ENCODE data around the gene SPRTN. TPM values are rescaled to one million over a fixed set of nuclear protein-coding genes. Genes with fewer than 3 reads are reported as not detected.

SPRTN gene
- total and polyA plus RNA-seq, 2 of the 8 experiments (the other 6 are each of a cell fraction or from before 2014, with no cell fraction given): 6.6 to 15.1 TPM

DNA sequence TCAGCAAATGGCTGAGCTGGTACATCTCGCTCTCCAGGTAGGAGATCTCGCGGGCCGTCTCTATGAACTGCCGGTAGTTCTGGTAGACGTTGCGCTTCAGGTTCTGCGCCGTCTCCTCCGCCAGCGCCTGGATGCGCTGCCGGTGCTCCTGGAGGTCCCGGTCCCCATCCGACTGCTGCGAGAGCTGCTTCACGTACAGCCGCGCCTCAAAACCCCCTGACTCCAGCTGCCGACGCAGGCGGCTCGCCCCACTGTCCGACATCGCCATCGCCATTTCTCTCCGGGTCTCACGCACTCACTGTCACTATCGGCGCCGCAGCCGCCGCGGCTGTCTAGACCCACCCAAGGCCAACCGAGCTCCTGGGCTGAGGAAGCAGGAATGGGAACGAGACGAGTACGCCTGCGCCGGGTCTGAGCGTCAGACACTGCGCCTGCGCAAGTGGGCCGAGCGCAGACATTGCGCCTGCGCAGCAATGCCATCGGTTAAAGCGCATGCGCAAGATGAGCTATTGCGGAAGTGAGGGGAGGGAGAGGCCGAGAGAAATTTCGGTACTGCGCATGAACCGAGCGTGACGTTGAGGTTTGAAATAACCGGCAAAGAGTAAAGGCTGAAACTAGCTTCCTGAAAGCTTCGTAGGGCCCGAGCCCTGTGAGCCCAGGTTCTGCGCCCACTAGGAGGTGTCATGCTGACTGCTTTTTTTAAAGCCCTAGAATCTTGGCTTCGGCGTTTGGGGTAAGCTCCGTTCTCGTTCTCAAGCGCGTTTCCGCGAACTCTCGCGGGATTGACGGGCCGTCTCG is 422 bp upstream of the SPRTN start, which contains the start of gene EXOC8:
Gene EXOC8, minus strand, starts transcription at position 381 of the 798 bp plus-strand sequence. Its CDS starts 107 bp downstream, at position 274.
- Histone ChIP-seq H3K9ac (replicated peaks in 1 of 4; ENCODE audit: extremely low read depth in 1 of 4, low read depth in 3 of 4, low read length in 3 of 4) (peak within 1 kb of the TSS; percentile 73 to 90 (median 88)), H3K23me2 (ENCODE audit: low read depth, low read length) (peaks cover 20% of the 10 kb centered on the region), H3K4me2 (ENCODE audit: insufficient read depth in 1 of 2, low read depth in 2 of 2, low read length in 2 of 2) (peak within 1 kb of the TSS; percentile 93 to 98), H4K20me1 (replicated peaks in 1 of 2; ENCODE audit: control insufficient read depth in 1 of 2, insufficient read depth in 2 of 2, low read length in 2 of 2) (peaks cover 5% of the 10 kb centered on the region in 2 experiments), H2BK15ac (ENCODE audit: low read length) (no peak within 1 kb of the TSS), H2AFZ (ENCODE audit: low read length) (peak within 1 kb of the TSS; percentile 99), H3K9me3 (ENCODE audit: insufficient read depth in 2 of 2, low read depth in 1 of 2, low read length in 1 of 2) (no peaks in the 10 kb centered on the region), H2BK20ac (ENCODE audit: low read length) (no peak within 1 kb of the TSS; the same call in 1 of the 2 replicates), H3K27me3 (replicated peaks in 1 of 4; ENCODE audit: control insufficient read depth in 3 of 4, extremely low read depth in 1 of 4, insufficient read depth in 3 of 4, low read length in 3 of 4) (no peaks in the 10 kb centered on the region), H3K79me1 (ENCODE audit: low read depth, low read length) (peaks cover 8% of the 10 kb centered on the region; the same call in 1 of the 2 replicates), H3K4me1 (replicated peaks in 1 of 4; ENCODE audit: control insufficient read depth in 3 of 4, insufficient read depth in 4 of 4, low read length in 3 of 4) (peaks cover 6 to 19% (median 8%) of the 10 kb centered on the region in 4 experiments), H3K14ac (ENCODE audit: insufficient read length) (no peak within 1 kb of the TSS), H4K8ac (ENCODE audit: extremely low read depth, insufficient read depth, low read length) (peak within 1 kb of the TSS; percentile 90), H3K4me3 (ENCODE audit: extremely low read depth in 1 of 4, insufficient read depth in 2 of 4, low read depth in 3 of 4, low read length in 4 of 4) (peak within 1 kb of the TSS; percentile 89 to 100 (median 98)), H2AK5ac (ENCODE audit: low read depth, low read length) (no peak within 1 kb of the TSS), H4K91ac (replicated peaks; ENCODE audit: insufficient read length, low read length) (peak within 1 kb of the TSS; percentile 85), H3K23ac (ENCODE audit: insufficient read length) (no peak within 1 kb of the TSS), H4K5ac (ENCODE audit: insufficient read length, low read depth, low read length) (peak within 1 kb of the TSS; percentile 72), H2BK12ac (ENCODE audit: low read depth, low read length) (peak within 1 kb of the TSS; percentile 80; the same call in 1 of the 2 replicates), H3K36me3 (ENCODE audit: control insufficient read depth in 2 of 4, insufficient read depth in 4 of 4, low read length in 3 of 4) (peaks cover 0 to 3% (median under 1%) of the 10 kb centered on the region in 4 experiments; a peak in 2 of 8 replicates), H3K18ac (ENCODE audit: extremely low read depth, low read length) (peak within 1 kb of the TSS; percentile 88), H2BK120ac (replicated peaks; ENCODE audit: low read depth, low read length) (no peak within 1 kb of the TSS), H3K56ac (replicated peaks; ENCODE audit: insufficient read length, low read depth, low read length) (peak within 1 kb of the TSS; percentile 92), H3K79me2 (ENCODE audit: control insufficient read depth in 1 of 2, insufficient read depth in 2 of 2, low read length in 2 of 2) (peaks cover 13 to 59% of the 10 kb centered on the region in 2 experiments), H2BK5ac (ENCODE audit: low read depth, low read length) (peak within 1 kb of the TSS; percentile 97), H3K27ac (ENCODE audit: low read depth, low read length) (peak within 1 kb of the TSS; percentile 78; the same call in 1 of the 2 replicates), H3K4ac (replicated peaks; ENCODE audit: insufficient read length, low read depth, low read length) (peak within 1 kb of the TSS; percentile 44)
- FAIRE-seq: peak; percentile 84
- CTCF ChIA-PET (ENCODE audit: partially characterized antibody): interaction anchor here (0.5 to 2.6 kb wide), 8 partner anchors 13 to 266 kb away, joined by 3 to 6 read pairs (median 4); no protein-coding TSS in a partner anchor
- DNase-seq (ENCODE audit: low read depth in 1 of 2, low spot score in 2 of 2): peak; percentile 94 to 99
- POLR2A ChIA-PET (ENCODE audit: partially characterized antibody): interaction anchor here (1.0 to 2.0 kb wide), 6 partner anchors 10 to 168 kb away, joined by 3 to 8 read pairs (median 4); partner anchors contain the start of gene EGLN1
- 1% methylated on average over 71 of the region's 74 CpGs; no CpG with 5 or more reads in 1 of the 2 experiments for WGBS, 2 experiments (ENCODE audit: extremely low coverage in 1 of 2, insufficient coverage in 1 of 2, insufficient read length in 1 of 2, insufficient replicate concordance in 2 of 2, low coverage in 1 of 2, low lambda C conversion rate in 2 of 2, missing lambda C conversion rate in 1 of 2)
